NCI-H1694 treated with DMSO at 0.1 percent for 48 hours (cell line): ENCODE results near the gene AGPAT3.
"Not testable (repeated sequence)": the region's sequence is repeated elsewhere in the genome, so short reads cannot be mapped to it uniquely, and the experiment has no call there.

Experiments
- DNase-seq: peaks from one replicate; lab custom pipeline; 2025; lab: John Stamatoyannopoulos, UW

Gene AGPAT3, protein sequence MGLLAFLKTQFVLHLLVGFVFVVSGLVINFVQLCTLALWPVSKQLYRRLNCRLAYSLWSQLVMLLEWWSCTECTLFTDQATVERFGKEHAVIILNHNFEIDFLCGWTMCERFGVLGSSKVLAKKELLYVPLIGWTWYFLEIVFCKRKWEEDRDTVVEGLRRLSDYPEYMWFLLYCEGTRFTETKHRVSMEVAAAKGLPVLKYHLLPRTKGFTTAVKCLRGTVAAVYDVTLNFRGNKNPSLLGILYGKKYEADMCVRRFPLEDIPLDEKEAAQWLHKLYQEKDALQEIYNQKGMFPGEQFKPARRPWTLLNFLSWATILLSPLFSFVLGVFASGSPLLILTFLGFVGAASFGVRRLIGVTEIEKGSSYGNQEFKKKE

DNA sequence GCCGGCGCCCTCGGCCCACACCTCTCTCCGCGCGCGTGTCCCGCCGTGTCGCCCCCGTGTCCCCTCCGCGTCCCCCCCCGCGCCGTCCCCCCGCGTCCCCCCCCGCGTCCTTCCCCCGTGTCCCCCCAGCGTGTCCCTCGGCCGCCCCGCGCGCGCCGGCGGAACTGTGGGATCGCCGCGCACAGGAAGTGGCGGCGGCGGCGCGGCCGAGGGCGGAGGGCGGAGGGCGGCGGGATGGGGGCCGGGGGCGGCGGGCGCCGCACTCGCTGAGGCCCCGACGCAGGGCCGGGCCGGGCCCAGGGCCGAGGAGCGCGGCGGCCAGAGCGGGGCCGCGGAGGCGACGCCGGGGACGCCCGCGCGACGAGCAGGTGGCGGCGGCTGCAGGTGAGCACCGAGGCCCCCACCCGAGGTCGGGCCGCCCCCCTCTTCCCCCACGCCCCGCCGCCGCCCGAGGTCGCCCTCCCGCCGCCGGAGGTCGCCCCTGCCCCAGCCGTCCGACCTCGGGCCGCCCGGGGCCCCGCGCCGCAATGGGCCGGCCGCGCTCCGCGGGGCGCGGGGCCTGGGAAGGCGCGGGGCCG, at the start of gene AGPAT3:
TSS of gene AGPAT3 (plus strand) at position 262 of the 578 bp plus-strand sequence. CDS start 94,459 bp downstream, outside the sequence.
- DNase-seq, result no peak

DNA sequence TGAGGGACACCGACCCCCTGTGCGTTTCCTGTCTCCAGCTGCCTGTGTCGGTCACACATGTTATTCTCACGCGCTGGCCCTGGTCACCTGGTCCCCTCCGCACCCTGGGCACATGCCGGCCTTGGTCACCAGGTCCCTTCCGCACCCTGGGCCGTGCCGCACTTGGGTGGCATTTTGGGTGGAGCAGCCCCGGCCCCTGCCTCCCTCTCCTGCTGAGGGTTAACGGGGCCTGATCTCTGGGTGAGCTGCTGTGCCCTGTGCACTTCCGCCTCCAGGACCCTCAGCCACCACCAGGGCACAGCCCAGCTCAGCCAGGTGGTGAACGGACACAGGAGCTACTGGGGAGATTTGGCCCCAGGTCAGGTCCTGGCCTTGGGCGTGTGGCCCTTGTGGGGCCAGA, 49.0 kb upstream of the AGPAT3 start:
- DNase-seq, result no peak

DNA sequence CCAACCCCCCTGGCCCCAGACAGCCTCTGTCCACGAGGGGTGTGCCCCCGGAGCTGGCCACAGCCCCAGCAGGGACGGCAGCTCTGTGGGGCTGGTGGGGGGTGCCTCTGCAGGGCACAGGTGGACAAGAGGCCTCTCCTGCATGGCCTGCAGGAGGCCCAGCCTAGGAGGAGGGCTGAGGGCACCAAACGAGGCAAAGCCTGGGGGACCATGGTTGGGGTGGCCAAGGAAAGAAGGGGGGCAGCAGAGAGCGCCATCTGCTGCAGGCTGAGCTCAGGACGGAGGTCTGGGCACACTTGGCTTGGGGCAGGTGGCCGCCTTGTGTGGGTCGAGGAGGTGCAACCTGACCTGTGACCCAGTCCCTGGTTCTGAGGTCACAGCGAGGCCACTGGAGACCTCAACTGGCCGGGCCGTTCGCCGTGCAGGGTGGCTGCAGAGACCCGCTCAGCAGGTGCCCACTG, 48.4 kb upstream of the AGPAT3 start:
- no peak for DNase-seq

DNA sequence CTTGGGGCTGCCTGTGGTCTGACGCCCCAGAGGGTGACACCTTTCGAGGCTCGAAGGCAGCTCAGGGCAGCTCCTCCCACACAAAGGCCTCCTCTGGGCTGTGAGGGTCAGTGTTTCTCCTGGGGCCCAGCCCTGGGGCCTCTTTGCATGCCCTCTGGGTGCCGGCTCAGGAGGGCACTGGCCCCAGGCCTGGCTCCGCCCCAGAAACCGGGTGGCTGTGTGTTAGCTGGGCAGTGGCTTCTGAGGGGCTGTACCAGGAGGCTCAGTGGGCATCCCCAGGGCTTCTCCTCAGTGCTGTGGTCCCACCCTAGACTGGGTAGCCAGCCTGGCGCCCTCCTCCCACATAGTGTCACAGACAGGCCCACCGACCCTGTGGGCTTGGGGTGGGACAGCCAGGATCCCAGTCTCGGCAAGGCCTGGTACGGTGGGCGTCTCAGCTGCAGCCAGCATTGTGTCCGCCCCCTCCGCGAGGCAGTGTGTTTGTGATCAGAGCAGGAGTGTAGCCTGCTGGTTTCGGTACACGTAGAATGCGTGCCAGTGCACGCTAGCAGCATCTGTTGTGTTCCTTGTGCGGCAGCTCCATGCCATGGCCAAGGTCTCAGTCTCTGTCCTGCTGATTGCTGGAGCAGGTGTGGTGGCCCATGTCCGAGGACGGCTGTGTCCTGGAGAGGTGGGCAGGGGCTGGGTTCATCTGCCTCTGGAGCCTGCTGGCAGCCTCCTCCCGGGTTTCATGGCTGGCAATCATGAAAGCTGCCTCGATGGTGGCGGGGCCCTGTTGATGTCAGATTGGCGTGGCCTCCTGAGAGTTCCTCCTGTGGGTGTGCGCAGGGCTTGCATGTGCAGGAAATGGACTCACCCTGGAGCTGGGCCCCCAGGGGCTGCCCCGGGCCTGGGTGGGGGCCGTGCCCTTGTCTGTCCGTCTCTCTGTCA, 47.6 kb upstream of the AGPAT3 start:
- peak; percentile 40 for DNase-seq

DNA sequence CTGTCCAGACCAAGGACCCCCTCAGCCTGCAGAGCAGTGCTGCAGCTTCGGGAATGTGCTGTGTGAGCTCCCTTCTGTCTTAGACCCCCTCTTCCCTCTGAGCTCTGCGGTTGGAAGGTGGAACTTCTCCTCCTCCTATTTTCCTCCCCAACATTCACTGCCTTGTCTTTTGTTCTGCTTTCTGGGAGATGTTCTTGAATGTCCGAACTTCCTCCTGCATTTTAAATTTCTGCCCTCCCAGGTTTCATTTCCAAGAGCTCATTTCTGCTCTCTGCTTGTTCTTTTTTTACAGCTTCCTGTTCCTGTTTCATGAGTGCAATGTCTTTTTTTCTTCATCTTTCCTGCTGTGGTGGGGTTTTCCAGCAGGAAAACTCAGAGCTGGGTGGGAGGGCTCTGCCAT, 46.3 kb upstream of the AGPAT3 start:
- no peak for DNase-seq

DNA sequence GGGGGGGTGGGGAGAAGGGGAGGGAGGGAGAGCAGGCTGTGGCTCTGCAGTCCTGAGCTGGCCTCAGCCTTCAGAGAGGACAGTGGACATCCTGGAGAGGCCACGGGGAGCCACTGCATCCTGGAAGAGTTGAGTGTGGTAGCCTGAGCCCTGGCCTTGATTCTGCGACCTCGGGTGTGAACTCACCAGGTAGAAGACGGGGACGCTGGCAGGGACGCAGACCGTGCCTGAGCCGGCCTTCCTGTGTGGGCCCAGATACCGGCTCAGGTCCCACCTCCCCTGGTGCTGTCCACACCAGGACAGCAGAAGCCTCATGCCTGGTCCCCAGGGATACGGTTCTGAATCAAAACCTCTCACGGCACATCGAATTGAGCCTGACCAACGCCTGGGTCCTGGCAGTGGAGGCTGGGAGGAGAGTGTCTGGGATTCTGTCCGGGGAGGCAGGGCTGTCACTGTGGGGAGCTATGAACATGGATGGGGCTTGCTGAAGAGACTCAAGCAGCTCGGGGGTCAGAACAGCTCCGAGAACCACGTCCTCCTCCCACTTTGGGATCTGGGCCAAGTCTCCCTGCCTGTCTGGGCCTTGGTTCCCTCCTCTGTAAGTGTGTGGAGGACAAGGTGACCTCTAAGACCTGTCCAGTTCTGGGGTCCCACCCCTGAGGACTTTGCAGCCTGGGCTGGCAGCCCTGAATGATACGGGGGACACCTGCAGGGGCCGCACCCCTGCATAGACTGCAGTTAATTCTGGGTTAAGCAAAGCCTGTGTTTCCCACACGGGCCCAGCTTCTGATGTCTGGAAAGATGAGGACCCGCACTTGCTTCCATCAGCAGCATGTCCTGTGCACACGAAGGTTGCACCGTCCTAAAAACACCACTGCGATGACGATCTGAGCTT, 45.3 kb upstream of the AGPAT3 start:
- no peak for DNase-seq

DNA sequence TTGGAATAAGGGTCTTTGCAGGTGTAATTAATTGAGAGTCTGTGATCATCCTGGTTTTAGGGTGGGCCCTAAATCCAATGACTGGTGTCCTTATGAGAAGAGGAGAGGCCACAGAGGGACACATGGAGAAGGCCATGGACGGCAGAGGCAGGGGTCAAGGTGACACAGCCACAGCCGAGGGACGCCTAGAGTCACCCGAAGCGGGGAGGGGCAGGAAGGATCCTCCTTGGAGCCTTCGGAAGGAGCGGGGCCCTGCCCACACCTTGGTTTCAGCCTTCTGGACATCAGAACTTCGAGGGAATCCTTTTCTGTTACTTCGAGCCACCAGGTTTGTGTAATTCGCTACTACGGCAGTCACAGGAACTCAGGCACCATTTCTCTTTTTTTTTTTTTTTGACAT, 44.6 kb upstream of the AGPAT3 start:
- DNase-seq, result no peak

DNA sequence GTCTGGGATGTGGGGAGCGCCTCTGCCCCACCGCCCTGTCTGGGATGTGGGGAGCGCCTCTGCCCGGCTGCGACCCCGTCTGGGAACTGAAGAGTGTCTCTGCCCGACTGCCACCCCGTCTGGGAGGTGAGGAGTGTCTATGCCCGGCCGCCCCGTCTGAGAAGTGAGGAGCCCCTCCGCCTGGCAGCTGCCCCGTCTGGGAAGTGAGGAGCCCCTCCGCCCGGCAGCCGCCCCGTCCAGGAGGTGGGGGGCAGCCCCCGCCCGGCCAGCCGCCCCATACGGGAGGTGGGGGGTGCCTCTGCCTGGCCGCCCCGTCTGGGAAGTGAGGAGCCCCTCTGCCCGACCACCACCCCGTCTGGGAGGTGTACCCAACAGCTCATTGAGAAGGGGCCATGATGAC, 42.9 kb upstream of the AGPAT3 start:
- not testable (repeated sequence) for DNase-seq

DNA sequence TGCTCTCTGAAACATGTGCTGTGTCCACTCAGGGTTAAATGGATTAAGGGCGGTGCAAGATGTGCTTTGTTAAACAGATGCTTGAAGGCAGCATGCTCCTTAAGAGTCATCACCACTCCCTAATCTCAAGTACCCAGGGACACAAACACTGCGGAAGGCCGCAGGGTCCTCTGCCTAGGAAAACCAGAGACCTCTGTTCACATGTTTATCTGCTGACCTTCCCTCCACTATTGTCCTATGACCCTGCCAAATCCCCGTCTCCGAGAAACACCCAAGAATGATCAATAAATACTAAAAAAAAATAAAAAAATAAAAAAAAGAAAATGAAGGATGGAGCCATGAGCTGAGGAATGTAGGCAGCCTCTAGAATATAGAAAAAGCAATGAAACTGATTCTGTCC, 42.3 kb upstream of the AGPAT3 start:
- DNase-seq, result not testable (repeated sequence)

DNA sequence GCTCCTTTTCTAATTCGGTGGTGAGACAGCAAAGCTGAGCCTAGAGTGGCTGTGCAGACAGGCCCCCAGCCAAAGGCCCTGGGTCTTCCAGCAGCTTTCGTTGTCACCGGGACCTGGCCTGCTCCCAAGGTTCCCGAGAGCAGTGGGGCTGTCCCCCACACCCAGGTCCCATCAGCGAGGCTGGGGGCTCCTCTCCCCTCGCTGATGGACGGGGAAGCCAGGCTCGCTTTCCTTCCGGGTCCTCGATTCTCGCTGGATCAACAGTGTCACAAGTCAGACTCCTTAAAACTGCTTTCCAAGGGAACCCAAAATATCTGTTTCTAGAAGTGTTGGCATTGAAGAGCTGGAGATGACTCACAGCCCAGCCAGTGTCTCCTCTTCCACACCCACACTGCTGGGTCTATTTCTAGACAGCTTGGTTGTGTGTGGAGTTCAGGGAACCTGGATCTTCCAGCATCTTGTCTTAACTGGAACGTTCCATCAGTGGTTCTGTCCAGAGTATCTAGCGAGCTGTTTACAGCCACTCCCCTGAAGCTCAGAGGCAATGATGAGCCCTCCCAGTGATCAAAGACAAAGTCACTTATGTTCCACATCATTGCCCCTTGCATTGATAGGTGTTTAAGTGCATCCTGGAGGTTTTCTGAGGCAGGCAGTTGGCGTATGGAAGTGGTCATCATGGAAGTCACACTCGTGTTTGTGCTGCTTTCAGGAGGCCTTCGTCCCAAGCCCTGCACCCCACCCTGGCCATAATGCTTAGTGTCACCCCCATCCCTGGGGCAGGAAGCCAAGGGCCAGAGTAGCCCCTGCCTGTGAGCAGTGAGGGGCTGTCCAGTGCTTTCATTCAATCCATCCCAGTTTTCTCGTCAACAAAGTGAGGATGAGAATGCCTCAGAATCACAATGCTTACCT, 40.4 kb upstream of the AGPAT3 start:
- DNase-seq, result no peak

DNA sequence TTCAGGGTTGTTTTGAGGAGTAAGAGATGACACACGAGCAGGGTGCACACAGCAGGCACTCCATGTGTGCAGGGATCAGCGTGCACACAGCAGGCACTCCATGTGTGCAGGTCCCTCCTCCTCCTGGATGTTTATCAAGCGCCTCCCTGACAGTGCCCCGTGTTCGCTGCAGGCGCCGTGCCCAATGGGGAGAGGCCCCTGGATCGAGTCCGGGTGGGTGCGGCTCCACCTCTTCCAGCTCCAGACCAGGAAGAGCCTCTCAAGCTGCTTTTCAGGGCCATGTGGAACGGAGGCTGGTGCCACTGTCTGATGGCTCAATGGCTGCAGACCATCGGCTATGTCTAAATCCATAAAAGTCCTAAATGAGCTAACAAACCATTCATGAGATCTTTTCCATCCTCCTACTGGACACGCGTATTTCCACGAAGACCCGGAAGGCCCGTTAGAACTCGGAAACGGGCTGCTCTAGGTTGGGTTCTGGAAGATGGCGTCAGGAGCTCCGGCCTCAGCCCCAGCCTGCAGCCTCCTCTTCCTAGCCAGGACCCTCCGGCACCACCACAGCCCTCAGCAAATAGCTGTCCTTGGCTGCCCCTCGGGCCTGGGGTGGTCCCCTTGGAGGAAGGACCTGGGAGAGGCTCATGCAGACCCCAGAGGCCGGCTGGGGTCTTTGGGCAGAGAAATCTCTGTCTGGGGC, 39.6 kb upstream of the AGPAT3 start:
- no peak for DNase-seq

DNA sequence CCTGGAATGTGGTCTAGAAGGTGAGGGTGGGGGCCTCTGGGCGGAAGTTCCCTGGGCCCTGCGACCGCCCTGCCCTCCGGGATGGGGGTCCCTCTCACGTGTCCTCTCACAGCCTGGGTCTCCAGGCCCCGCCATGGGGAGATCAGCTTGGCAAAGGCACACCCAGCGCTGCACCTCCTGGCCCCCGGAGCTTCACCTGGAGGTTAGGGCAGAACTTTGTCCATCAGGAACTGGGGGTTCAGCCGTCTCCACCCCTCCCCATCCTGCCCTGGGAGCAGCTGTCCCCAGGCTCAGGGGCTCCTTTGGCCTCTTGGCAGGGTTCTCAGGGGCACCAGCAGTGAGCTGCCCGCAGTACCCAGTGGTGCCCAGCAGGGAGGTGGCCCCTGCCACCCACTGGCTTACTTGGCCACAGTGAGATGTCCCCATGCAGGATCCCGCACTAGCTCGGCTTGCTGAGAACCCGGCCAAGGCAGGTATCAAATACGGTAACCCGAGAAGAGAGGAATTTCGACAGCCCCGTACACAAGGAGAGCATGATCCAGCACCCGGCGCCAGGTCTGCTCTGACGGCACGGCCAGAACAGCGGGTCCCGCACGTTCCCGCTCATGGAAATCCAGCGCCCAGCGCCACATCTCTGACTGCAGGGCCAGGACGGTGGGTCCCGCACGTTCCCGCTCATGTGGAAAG, 38.9 kb upstream of the AGPAT3 start:
- no peak for DNase-seq

DNA sequence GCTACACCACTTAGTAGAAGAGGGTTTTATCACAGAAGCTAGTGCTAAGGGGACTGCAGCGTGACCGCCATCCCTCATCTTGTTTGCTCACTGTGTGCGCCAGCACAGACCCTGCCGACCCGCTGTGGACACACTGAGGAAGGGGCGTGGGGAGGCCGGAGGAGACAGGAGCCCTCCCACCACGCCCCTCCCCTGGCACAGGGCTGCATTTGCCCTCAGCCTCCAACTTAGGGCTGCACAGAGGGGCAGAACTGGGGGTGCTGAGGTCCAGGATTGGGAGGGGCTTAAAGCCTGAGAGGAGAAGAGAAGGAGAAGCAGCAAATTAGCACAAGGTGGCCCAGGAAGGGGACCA, 38.4 kb upstream of the AGPAT3 start:
- DNase-seq, result no peak

DNA sequence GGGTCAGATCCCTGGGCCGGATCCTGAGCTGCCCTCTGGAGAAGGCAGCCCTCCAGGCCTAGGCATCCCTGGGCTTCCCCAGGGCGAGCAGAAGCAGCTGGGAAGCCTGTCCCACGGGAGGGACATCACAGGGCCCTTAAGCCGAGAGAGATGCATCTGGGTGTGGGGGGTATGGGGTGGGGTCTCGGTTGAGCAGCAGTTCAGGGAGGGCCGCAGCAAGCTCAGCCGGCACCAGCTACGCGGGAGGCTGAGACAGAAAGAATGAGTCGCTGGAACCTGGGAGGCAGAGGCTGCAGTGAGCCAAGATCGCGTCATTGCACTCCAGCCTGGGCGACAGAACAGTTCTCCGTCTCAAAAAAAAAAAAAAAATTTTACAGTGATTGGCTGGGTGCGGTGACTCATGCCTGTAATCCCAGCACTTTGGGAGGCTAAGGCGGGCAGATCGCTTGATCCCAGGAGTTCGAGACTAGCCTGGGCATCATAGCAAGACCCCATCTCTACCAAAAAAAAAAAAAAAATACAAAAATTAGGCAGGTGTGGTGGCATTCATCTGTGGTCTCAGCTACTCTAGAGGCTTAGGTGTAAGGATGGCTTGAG, 37.9 kb upstream of the AGPAT3 start:
- DNase-seq, result no peak

DNA sequence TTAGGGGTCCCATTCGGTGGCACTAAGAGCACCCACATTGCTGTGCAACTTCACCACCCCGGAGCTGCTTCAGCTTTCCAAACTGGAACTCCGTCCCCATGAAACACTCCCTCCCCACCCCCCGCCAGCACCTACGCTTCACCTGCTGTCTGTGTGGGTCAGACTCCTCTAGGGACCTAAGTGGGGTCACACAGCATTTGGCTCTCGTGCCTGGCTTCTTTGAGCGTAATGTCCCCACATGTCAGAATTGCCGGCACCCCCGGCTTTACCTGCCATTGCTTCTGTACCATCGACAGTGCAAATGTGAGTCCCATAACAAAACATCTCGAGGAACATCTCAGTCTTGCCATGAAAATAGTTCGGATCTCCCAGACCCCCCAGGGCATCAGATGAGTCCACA, 35.9 kb upstream of the AGPAT3 start:
- no peak for DNase-seq

DNA sequence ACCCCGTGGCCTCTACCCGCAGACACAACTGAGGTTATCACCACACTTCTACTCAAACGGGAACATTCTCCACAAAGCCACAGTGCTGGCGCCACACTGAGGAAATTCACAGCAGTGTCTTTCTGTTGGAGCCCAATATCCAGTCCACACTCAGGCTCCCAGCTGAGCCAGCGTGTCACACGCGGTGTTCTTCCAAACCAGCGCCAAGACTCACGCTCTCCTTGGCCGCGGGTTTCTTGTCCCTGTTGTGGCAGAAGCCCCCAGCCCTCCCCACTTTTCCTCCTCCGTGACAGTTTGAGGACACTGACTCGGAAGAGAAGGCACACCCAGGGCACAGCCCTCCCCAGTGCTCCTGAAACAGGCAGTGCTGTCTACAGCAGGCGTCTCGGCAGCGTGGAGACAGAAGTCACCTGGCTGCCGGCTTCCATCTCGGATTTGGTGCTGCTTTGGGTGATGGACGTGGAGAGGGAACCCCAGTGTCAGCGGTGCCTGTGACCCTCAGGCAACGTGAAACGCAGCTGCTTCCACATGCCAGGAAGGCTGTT, 35.4 kb upstream of the AGPAT3 start:
- no peak for DNase-seq

DNA sequence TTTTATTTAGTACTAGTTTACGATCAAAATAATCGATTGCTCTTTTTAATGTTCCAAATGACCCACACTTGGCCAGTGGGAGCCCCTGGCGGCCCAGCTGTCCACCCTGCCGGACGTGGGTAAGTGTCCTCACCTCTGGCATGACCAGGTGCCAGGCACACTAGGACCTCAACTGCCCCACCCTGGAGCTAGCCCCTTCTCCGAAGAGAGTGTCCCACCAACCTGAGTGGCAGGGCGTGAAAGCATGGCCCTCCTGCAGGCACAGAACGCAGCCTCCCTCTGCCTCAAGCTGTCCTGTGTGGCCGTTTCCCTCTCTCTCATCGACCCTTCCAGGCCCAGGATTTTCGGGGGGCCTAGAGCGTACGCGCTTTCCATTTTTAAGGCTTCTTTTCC, 32.9 kb upstream of the AGPAT3 start:
- no peak for DNase-seq

DNA sequence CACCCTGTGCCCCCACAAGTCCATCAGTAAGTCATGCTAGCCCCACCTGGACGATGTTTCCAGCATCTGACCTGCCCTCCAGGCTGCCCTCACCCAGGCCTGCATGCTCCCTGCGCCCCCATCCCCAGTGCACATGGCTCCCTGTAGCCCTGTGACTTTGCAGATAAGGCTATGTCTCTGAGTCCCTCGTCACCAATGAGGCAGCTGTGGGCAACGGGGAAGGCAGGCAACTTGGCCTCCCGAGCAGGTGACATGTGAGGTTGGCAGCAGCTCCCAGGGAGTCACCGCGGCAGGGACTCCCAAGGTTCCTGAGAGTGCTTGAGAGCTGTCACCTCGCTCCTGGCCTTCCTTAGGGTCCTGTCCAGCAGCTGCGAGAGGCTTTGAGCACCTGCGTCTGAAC, 32.4 kb upstream of the AGPAT3 start:
- DNase-seq, result no peak
